K562 (cell line): ENCODE results near the gene TTLL11. TPM values are rescaled to one million over a fixed set of nuclear protein-coding genes. Genes with fewer than 3 reads are reported as not detected.
A peak's percentile ranks its signal among the peaks of the same experiment; 100 is the strongest.

Experiments
- ATAC-seq: fragments of 200-7000 bp; cut with Tn5 transposase; 3 replicates; pipeline ENCODE4 v1.9.1; 2020; ENCODE audit warnings: moderate library complexity
- BruUV-seq: library from RNA; stranded (reverse); fragments of 400-500 nt; replicated peaks from 2 replicates; lab custom pipeline; 2021; lab: Mats Ljungman, UMichigan
- CTCF ChIA-PET: fragments of 300-600 bp; formaldehyde crosslinking; extraction: SDS; loops from one replicate; lab custom pipeline; 2021; ENCODE audit warnings: low intra/inter-chr PET ratio; lab: Yijun Ruan, JAX
- POLR2A ChIA-PET: fragments of 300-600, 350-650 bp; sonication (Branson Sonifier 250); formaldehyde crosslinking; extraction: SDS; loops from one replicate; lab custom pipeline; 2021; ENCODE audit warnings: antibody characterized with exemption, inconsistent platforms; lab: Yijun Ruan, JAX
- DNase-seq, 4 experiments: peaks; one replicate each; pipeline versions ENCODE4 v3.0.0 to v3.0.0-alpha.2; 2011 to 2018; ENCODE audit warnings: low spot score in 3 of 4, mixed read lengths in 3 of 4; ENCODE audit errors: extremely low read depth in 1 of 4
- FAIRE-seq: peaks from 2 replicates; lab custom pipeline; 2011; peaks lifted over from hg19 to GRCh38; lab: Jason Lieb, UNC
- H2AFZ ChIP-seq: 2 replicates; pipeline ENCODE4 v1.6.0; 2011; ENCODE audit warnings: low read depth, low read length, control low read depth, inconsistent platforms
- H3K27ac ChIP-seq: fragments of 200-600 bp; 3 replicates; pipeline ENCODE4 v1.8.0; 2011; ENCODE audit warnings: low read depth, mild to moderate bottlenecking, control low read depth, inconsistent platforms, low read length, moderate library complexity, mixed read lengths; ENCODE audit errors: extremely low read depth
- H3K27me3 ChIP-seq, 2 experiments: fragments of 300-600 bp in 1 of 2; 2 replicates in 1 of 2; 3 replicates in 1 of 2; pipeline versions ENCODE4 v1.6.0 to v1.8.0; 2011; ENCODE audit warnings: inconsistent platforms in 2 of 2, low read length in 2 of 2, mild to moderate bottlenecking in 1 of 2, mixed read lengths in 1 of 2, moderate library complexity in 1 of 2; ENCODE audit not compliant: control insufficient read depth in 2 of 2, insufficient read depth in 2 of 2
- H3K36me3 ChIP-seq: fragments of 300-600 bp; 3 replicates; pipeline ENCODE4 v1.8.0; 2011; ENCODE audit warnings: mild to moderate bottlenecking, low read length, inconsistent platforms; ENCODE audit not compliant: control insufficient read depth, insufficient read depth
- H3K4me1 ChIP-seq, 2 experiments: fragments of 200-600 bp in 1 of 2; replicated peaks in 1 of 2; 2 replicates in 1 of 2; 3 replicates in 1 of 2; pipeline versions ENCODE4 v1.5.1 to v1.8.0; 2011; ENCODE audit warnings: inconsistent platforms in 2 of 2, low read length in 2 of 2, mild to moderate bottlenecking in 1 of 2, mixed read lengths in 1 of 2, moderate library complexity in 1 of 2; ENCODE audit not compliant: control insufficient read depth in 2 of 2, insufficient read depth in 2 of 2
- H3K4me2 ChIP-seq: 2 replicates; pipeline ENCODE4 v1.6.1; 2011; ENCODE audit warnings: low read length, control low read depth, inconsistent platforms, mixed read lengths; ENCODE audit not compliant: insufficient read depth
- H3K4me3 ChIP-seq: fragments of 200-600 bp; sonication (generic), shearing (Covaris generic); 2 replicates; pipeline ENCODE4 v1.5.1; 2016; ENCODE audit warnings: control low read depth, inconsistent platforms
- H3K79me2 ChIP-seq: fragments of 200-600 bp; 3 replicates; pipeline ENCODE4 v1.8.0; 2011; ENCODE audit warnings: low read length, inconsistent platforms; ENCODE audit not compliant: control insufficient read depth, insufficient read depth
- H3K9ac ChIP-seq, 2 experiments: 2 replicates each; pipeline versions ENCODE4 v1.6.0 to v1.6.1; 2011; ENCODE audit warnings: low read depth in 2 of 2, low read length in 2 of 2, control low read depth in 1 of 2, inconsistent platforms in 1 of 2, mild to moderate bottlenecking in 1 of 2, mixed read lengths in 1 of 2; ENCODE audit not compliant: insufficient read depth in 1 of 2
- H3K9me1 ChIP-seq: one replicate; pipeline ENCODE4 v1.6.0; 2011; ENCODE audit warnings: inconsistent platforms, mild to moderate bottlenecking, low read length, moderate library complexity; ENCODE audit not compliant: control insufficient read depth, insufficient read depth
- H3K9me3 ChIP-seq: replicated peaks from 2 replicates; pipeline ENCODE4 v1.5.1; 2011; ENCODE audit warnings: low read depth, low read length, inconsistent platforms; ENCODE audit not compliant: control insufficient read depth, insufficient read depth
- H4K20me1 ChIP-seq: replicated peaks from 2 replicates; pipeline ENCODE4 v1.6.1; 2011; ENCODE audit warnings: low read length, inconsistent platforms, mixed read lengths; ENCODE audit not compliant: control insufficient read depth, insufficient read depth
- FOXA1 ChIP-seq: fragments of 450-650 bp; IDR thresholded peaks from 2 replicates; pipeline ENCODE4 v1.6.1; 2016; ENCODE audit warnings: mild to moderate bottlenecking, borderline replicate concordance
- HDAC6 ChIP-seq: IDR thresholded peaks from 2 replicates; pipeline ENCODE4 v1.6.1; 2012; ENCODE audit warnings: low read depth, mild to moderate bottlenecking, control low read depth, inconsistent platforms, low read length, moderate library complexity
- NFE2 ChIP-seq: IDR thresholded peaks from 2 replicates; pipeline ENCODE4 v1.6.1; 2014; ENCODE audit warnings: antibody characterized with exemption, low read depth
- POLR2A ChIP-seq: fragments of 450-650 bp; conservative IDR thresholded peaks from 2 replicates; pipeline ENCODE4 v1.6.1; 2016
- SMAD3 ChIP-seq: fragments of 450-650 bp; formaldehyde crosslinking; conservative IDR thresholded peaks from 2 replicates; pipeline ENCODE4 v1.4.0; 2020; ENCODE audit warnings: mild to moderate bottlenecking
- SMARCE1 ChIP-seq: fragments of 450-650 bp; IDR thresholded peaks from 2 replicates; pipeline ENCODE4 v1.7.1; 2016; ENCODE audit warnings: mild to moderate bottlenecking
- WGBS: fragments of 100-300 bp; shearing (Covaris generic); methylation state at CpG from one replicate; pipeline ENCODE4 v1.1.6; 2016; ENCODE audit warnings: low coverage, mixed read lengths; ENCODE audit not compliant: insufficient coverage; ENCODE audit errors: missing lambda C conversion rate; 5-methylcytosine and 5-hydroxymethylcytosine counted together
- in situ Hi-C: fragments of 300-500 bp; cut with MboI; formaldehyde crosslinking; loops from 4 replicates; pipeline ENCODE4 v1.15.0; 2018; ENCODE audit warnings: inconsistent platforms, mixed read lengths
- intact Hi-C: fragments of 100-400 bp; cut with micrococcal nuclease; formaldehyde crosslinking; loops from 2 replicates; pipeline ENCODE4 v1.14.2; 2022
- polyA plus RNA-seq, 8 experiments: library from polyadenylated mRNA; depleted of rRNA in 4 of 8; stranded (reverse) in 5 of 8; unstranded in 3 of 8; fragments of >200 nt; fragmentation: Nextera tagmentation in 2 of 8; fragmentation: Illumina TruSeq in 1 of 8; extraction: Ambion mirVana in 2 of 8; extraction: Trizol in 1 of 8; gene quantifications; 2 replicates each; pipeline versions ENCODE4 v1.2.1 to v1.2.3, GENCODE V29; 2011 to 2014; ENCODE audit warnings: inconsistent platforms in 1 of 8, missing spikeins in 1 of 8
- total RNA-seq, 7 experiments: library from RNA; depleted of rRNA in 6 of 7; stranded (reverse); fragments of >200 nt in 6 of 7; fragmentation: Illumina TruSeq in 2 of 7; extraction: Trizol in 2 of 7; gene quantifications; 2 replicates each; pipeline versions ENCODE4 v1.2.1 to v1.2.3, GENCODE V29; 2011 to 2021; ENCODE audit warnings: low replicate concordance in 1 of 7
- TF ChIP-seq, protein P1 (sequence below): fragments of 450-650 bp; IDR thresholded peaks from 2 replicates; pipeline ENCODE4 v1.7.0; 2016; ENCODE audit warnings: borderline replicate concordance
- TF ChIP-seq, protein P2 (sequence below), 2 experiments: fragments of 450-650 bp; conservative IDR thresholded peaks; 2 replicates each; pipeline ENCODE4 v1.6.1; 2017; ENCODE audit warnings: mild to moderate bottlenecking in 2 of 2, moderate library complexity in 2 of 2
- TF ChIP-seq, protein P3 (sequence below), 2 experiments: fragments of 450-650 bp; formaldehyde crosslinking in 1 of 2; IDR thresholded peaks; 2 replicates each; pipeline versions ENCODE4 v1.4.0 to v1.6.1; 2014 to 2020; ENCODE audit warnings: mild to moderate bottlenecking in 2 of 2, borderline replicate concordance in 1 of 2, low read depth in 1 of 2

Gene TTLL11
- total and polyA plus RNA-seq, 9 of the 15 experiments (the other 6 are each of a cell fraction or from before 2014, with no cell fraction given): 0.83 to 4.4 (median 2.7) TPM

DNA sequence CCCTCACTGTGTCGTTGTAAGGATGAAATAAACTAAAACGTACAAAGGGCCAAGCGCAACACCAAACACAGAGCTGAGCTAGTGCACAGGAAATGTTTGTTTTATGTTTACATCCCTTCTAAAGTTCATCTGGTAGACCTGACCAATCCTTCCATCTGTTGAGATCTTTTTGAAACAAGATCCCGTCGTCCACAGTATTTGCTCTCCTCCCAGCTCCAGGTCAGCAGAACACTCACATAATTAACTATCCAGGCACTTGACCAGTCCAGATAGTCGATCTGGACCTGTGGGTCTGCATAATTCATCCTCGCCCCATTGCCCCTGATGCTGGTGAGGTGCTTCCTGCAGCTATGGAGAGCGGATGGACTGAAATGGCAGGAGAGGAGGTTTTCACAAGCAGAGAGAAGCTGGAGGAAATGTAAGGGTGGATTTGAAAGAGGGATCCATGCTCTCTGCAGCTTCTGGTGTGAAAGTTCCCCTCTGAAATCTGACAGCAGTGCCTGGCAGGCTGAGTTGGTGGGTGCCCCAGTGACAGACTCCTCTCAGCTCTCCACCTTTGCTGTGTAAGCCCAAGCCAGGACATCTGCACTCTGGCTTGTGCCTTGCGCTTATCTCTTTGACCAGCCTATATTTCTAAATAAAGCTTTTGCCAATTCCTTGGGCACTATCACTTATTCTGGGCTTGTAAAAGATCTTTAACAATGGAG lies 102.4 kb downstream of the TTLL11 start (continued):
- TF ChIP-seq, protein P1, sequence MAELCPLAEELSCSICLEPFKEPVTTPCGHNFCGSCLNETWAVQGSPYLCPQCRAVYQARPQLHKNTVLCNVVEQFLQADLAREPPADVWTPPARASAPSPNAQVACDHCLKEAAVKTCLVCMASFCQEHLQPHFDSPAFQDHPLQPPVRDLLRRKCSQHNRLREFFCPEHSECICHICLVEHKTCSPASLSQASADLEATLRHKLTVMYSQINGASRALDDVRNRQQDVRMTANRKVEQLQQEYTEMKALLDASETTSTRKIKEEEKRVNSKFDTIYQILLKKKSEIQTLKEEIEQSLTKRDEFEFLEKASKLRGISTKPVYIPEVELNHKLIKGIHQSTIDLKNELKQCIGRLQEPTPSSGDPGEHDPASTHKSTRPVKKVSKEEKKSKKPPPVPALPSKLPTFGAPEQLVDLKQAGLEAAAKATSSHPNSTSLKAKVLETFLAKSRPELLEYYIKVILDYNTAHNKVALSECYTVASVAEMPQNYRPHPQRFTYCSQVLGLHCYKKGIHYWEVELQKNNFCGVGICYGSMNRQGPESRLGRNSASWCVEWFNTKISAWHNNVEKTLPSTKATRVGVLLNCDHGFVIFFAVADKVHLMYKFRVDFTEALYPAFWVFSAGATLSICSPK: no peak
- TF ChIP-seq SMAD3 (CRISPR knock-in tag) (no peak), POLR2A (no peak), HDAC6 (no peak), SMARCE1 (no peak), NFE2 (no peak)
- TF ChIP-seq, protein P2, sequence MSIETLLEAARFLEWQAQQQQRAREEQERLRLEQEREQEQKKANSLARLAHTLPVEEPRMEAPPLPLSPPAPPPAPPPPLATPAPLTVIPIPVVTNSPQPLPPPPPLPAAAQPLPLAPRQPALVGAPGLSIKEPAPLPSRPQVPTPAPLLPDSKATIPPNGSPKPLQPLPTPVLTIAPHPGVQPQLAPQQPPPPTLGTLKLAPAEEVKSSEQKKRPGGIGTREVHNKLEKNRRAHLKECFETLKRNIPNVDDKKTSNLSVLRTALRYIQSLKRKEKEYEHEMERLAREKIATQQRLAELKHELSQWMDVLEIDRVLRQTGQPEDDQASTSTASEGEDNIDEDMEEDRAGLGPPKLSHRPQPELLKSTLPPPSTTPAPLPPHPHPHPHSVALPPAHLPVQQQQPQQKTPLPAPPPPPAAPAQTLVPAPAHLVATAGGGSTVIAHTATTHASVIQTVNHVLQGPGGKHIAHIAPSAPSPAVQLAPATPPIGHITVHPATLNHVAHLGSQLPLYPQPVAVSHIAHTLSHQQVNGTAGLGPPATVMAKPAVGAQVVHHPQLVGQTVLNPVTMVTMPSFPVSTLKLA (conservative IDR thresholded peaks at IDR 0.05): no peak

DNA sequence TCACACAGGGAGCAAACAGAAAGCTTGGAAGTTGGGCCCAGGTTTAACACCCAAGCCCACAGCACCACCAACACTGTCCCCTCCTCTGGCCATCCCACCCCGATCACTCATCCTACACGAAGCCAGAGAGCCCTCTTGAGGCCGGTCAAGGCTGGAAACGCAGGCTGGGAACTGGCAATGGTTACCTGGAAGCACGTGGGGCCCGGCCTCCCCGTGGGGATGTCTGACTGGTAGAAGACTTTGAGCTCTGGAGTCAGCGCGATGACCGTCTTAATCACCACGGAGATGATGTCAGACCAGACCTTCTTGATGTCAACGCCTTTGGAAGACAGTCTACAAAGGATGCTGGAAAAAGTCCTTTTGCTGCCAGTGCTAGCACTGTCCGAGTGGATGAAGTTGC lies 104.1 kb downstream of the TTLL11 start:
- no TSS peak for BruUV-seq
- ATAC-seq: peak; percentile 67
- Histone ChIP-seq H3K9me3 (no peaks in the 10 kb centered on the region), H3K4me1 (no peaks in the 10 kb centered on the region), H3K4me3 (no peak overlapping the region), H3K36me3 (no peaks in the 10 kb centered on the region), H3K27me3 (peaks cover 0 to 4% of the 10 kb centered on the region in 2 experiments; a peak in 1 of 5 replicates), H3K79me2 (no peaks in the 10 kb centered on the region), H3K9me1 (no peaks in the 10 kb centered on the region), H3K4me2 (no peak overlapping the region), H2AFZ (no peak overlapping the region), H3K9ac (no peak overlapping the region), H3K27ac (no peak overlapping the region), H4K20me1 (peaks cover 3% of the 10 kb centered on the region; the same call in 1 of the 2 replicates)
- DNase-seq: peak in 3 of 4 experiments; percentile 10 to 20 (median 20)
- no peak for FAIRE-seq
- in situ Hi-C loops: no loop called here
- ChIA-PET POLR2A (interaction anchor here (0.6 to 1.8 kb wide), 3 partner anchors 19 to 262 kb away, joined by 3 to 6 read pairs (median 3); no protein-coding TSS in a partner anchor), CTCF (no interaction called here)
- WGBS: 30% methylated on average over 13 of the region's 13 CpGs
- intact Hi-C loops: no loop called here
- TF ChIP-seq FOXA1: no peak
- TF ChIP-seq, protein P3, sequence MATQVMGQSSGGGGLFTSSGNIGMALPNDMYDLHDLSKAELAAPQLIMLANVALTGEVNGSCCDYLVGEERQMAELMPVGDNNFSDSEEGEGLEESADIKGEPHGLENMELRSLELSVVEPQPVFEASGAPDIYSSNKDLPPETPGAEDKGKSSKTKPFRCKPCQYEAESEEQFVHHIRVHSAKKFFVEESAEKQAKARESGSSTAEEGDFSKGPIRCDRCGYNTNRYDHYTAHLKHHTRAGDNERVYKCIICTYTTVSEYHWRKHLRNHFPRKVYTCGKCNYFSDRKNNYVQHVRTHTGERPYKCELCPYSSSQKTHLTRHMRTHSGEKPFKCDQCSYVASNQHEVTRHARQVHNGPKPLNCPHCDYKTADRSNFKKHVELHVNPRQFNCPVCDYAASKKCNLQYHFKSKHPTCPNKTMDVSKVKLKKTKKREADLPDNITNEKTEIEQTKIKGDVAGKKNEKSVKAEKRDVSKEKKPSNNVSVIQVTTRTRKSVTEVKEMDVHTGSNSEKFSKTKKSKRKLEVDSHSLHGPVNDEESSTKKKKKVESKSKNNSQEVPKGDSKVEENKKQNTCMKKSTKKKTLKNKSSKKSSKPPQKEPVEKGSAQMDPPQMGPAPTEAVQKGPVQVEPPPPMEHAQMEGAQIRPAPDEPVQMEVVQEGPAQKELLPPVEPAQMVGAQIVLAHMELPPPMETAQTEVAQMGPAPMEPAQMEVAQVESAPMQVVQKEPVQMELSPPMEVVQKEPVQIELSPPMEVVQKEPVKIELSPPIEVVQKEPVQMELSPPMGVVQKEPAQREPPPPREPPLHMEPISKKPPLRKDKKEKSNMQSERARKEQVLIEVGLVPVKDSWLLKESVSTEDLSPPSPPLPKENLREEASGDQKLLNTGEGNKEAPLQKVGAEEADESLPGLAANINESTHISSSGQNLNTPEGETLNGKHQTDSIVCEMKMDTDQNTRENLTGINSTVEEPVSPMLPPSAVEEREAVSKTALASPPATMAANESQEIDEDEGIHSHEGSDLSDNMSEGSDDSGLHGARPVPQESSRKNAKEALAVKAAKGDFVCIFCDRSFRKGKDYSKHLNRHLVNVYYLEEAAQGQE (IDR thresholded peaks at IDR 0.05; ENCODE audit: borderline replicate concordance): 0 out of 2 replicates have a peak, but pooled peaks have one; percentile 5
- TF ChIP-seq, protein P3 (CRISPR knock-in tag; IDR thresholded peaks at IDR 0.05; ENCODE audit: low read depth): no peak
